Activated CD4-positive, CD25-positive, alpha-beta regulatory T cell treated with anti-CD3 and anti-CD28 coated beads, Interleukin-2, amount 50 U/mL, for 16 hours (primary cell): ENCODE results near the gene MVD.

Source experiments
- DNase-seq: peaks from one replicate; pipeline ENCODE4 v3.0.0-alpha.2; 2020; ENCODE audit warnings: low read depth, low spot score

MVD gene, protein sequence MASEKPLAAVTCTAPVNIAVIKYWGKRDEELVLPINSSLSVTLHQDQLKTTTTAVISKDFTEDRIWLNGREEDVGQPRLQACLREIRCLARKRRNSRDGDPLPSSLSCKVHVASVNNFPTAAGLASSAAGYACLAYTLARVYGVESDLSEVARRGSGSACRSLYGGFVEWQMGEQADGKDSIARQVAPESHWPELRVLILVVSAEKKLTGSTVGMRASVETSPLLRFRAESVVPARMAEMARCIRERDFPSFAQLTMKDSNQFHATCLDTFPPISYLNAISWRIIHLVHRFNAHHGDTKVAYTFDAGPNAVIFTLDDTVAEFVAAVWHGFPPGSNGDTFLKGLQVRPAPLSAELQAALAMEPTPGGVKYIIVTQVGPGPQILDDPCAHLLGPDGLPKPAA

DNA sequence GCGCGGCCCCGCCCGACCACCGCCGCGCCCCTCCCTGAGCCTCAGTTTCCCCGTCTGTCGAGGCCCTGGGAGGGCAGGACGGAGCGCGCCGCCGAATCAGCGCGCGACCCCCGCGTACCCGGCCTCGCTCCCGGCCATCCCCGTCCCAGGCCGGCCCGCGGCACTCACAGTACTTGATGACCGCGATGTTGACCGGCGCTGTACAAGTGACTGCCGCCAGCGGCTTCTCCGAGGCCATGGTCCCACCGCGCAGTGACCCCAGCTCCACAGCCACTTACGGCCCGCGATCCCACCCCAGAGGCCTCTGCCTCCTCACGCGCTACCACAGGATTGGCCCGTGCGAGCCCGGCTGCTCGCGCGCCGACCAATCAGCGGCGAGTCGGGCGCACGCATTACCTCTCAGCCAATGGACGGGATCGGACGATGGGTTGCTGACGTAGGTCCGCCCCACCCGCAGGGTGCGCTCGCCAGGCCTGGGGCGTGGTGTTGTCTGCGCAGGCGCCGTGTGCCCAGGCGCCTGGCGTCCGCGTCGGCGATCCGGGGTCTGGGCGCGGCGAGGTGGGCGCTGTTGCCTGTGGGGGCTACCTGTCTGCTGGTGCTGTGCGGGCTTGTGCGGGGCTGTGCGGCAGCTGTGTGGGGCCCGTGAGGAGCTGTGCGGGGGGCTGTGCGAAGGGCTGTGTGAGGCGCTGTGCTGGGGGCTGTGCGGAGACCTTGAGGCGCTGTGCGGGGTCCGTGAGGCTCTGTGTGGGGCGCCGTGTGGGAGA is at the start of gene MVD:
MVD (minus strand) TSS at position 249 of the 764 bp plus-strand sequence; CDS start at position 238, 11 bp downstream.
- peak; percentile 92 for DNase-seq

DNA sequence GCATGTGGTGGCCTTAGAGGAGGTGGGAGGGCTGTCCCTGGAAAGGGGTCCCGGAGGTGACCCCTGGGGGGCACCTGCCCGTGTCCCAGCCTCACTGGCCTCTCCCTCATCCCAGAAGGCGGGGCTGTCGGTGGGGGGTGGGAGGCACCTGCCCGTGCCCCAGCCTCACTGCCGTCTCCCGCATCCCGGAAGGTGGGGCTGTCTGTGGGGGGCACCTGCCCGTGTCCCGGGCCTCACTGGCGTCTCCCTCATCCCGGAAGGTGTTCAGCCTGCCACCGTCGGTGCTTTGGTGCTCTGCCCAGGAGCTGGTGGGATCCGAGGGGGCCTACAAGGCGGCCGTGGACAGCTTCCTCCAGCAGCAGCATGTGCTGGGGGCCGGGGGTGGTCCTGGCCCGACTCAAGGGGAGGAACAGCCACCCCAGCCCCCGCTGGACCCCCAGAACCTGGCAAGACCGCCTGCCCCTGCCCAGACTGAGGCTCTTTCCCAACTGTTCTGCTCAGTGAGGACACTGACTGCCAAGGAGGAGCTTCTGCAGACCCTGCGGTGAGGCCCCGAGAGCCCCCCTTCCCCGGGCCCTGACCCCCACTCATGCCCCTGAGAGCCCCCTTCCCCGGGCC is 49.6 kb upstream of the MVD start:
- DNase-seq = no peak

DNA sequence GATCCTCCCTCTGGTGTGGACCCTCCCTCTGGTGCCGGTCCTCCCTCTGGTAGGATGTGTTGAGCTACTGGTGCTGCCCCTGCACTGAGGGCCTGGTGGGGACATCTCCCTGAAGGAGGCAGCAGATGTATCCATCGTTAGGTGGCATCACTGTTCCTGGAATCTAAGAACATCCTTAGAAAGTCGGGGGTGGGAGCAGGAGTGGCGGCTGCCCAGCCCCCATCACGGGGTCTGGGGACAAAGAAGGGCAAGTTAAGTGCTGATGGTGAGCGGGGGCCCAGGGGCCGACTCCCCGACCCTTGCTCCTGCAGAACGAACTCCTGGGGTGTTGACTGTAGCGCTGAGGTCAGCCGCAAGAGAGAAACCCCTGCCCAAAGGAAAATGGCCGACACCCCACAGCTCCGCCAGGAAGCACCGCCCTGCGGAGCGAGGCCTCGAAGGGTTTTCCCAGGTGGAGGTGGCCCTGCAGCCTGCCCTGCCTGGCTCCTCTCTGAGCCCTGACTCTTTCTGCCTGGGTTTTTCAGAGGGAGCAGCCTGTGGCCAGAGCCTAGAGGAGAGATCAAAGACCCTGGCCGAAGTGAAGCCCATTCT is 49.0 kb upstream of the MVD start:
- no peak for DNase-seq

DNA sequence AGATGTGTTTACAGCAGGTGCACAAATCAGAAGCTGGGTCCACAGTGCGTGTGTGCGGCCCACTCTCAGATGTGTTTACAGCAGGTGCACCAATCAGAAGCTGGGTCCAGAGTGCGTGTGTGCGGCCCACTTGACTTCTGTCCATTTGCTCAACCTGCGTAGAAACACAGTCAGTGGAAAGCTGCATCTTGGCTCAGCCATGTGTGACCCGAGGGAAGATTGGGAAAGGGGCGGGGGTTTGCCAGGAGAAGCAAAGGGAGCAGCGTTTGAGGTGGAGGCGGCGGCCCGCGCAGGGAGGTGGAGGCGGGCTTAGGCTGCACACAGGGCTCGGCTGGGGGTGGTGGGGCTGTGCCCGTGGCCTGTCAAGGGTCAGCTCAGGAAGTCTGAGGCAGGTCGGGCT is 47.7 kb upstream of the MVD start:
- DNase-seq = no peak

DNA sequence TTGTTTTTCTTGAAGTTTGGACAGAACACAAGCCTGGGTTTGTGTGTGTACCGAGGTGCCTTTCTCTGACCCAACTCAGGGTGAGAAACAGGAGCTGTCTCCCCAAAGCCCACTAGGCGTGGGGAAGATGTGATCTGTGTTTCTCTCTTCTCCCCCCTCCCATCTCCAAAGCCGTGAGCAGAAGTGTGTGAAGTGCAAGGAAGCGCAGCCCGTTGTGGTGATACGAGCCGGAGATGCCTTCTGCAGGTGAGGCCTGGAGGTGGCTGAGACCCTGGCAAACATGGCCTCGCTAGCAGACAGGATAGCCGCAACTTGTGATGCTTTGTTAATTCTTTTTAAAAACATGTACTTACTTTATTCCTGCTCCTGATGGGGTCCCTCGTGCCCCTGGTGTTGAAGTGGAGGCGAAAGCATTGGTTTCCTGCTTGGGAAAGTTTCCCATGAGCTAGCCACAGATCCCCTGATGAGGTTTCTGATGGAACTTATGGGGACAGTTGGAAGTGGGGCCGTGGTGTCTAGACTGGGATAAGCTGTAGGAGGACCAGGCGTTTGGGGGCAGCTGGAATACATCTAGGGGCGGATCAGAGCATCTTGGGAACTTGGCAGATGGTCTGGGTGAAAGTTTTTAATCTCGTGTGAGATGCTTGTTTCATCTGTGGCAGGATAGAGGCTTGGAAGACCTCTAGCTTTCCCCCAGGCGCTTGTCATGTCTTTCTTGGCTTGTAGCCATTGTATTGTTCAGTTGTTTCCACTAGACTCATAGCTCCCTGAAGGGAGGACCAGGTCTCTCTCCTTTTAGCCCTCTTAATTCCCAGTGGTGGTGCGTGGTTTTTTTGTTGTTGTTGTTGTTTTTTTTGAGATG is 44.3 kb upstream of the MVD start:
- DNase-seq = no peak

DNA sequence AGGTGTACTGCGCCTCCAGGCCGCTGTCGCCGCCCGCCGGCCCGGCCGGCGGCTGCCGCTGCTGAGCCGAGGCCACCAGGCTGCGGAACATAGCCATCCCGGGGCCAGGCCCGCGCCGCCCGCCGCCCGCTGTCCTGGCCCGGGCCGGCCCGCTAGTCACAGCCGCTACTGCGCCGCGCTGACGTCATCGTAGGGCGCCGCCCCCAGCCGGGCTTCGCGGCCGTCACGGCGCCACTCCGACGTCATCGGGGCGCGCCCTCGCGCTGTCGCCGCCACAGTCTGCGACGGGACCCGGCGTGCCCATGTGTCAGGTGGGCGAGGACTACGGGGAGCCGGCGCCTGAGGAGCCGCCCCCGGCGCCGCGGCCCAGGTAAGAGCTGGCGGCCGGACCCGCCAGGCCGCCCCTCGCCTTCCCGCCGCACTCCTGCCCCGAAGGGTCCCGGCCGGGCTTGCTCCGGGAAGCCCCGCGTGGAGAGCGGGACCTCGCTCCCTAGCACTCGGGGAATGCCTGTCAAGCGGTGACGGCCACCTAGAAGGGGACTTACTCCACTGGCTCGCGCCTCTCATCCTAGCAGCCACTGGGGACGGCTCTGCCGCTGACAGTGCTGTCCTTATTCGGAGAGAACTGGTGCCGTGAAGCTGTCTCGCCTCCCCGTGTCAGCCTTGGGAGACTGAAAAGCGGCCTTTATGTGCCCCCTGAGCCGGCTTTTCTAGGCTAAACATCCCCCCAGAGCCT is 43.5 kb upstream of the MVD start, which contains the start of the genes CTU2 and RNF166:
CTU2 (plus strand) TSS at position 275 of the 736 bp plus-strand sequence; CDS start at position 303, 28 bp downstream.
RNF166 (minus strand) TSS at position 180 of the 736 bp plus-strand sequence; CDS start at position 97, 83 bp downstream.
- peak; percentile 84 for DNase-seq

DNA sequence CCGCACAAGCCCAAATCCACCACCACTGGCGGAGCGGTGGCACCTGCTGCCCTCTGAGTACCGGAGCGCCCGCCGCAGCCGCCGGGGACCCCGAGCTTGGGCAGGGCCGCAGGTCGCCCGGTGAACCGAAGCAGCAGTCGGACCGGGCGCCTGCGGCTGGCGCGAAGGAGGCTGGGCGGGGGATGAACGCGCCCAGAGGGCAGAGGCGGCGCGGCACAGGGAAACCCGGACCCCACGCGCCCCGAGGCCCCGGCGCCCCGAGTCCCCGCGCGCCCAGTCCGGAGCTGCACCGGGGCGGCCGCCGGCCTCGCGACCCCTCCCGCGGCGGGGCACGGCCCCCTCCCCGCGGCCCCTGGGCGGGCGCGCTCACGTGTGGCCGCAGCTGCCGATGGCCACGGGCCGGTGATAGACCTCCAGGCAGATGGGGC is 42.9 kb upstream of the MVD start:
- no peak for DNase-seq

DNA sequence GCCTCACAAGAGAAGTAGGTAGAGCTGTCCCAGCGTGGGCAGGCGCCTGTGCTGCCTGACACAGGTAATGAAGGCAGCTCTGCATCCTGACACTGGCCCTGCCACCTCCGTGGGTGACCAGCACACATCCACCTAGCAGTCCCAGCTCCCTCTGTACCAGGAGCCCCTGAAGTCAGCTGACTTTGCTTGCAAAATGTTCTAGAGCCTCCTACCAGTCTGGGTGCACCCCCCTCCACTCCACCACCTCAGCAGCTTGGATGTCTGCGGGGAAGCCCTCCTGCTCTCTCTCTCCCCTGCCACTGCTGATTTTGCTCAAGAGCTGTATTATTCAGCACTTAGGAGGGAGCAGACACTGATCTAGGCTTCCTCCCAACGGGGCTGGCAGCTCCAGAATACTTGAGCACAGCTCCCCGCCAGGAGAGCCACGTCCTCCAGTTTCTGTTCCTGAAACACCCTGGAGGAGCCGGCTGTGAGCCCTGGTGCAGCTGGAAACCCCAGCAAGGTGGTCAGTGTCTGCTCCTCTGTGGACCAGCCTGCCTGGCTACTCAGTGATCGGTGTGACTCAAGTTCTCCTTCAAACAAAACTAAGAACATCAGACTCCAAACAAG is 42.3 kb upstream of the MVD start:
- no peak for DNase-seq

DNA sequence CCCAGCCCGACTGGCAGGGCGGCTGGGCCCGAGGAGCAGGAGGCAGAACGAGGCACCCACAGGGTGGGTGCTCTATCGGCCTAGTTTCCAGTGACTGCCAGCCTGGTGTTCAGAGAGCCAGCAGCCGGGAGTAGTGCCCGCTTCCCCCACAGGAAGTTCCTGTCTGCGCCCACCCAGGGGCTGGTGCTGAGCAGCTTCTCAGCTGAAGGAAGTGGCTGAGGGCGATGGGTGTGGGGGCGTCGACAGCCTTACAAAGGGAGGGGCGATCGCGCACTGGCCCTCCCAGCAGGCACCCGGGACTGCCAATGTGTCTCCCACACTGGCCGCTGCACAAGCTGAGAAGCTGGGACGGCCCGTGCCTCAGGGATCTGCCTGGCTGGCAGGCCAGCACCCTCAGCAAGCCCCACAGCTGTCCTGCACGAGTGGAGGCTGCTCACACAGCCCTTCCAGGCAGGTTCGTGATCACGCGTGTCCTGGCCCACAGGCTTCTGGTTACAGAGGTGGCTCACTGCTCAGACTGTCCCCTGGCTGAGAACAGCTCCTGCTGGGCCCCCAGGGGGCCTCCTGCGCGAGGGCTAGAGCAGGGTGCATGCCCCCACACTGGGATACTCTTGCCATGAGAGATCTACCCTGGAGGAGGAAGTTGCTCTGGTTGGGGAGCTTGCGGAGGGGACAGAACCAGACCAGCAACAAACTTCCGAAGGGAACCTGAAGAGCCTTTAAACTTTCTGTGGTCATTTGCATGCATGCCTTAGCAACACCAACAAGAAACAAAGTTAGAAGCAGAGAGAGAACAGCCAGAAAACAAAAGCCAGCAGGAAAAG is 40.8 kb upstream of the MVD start:
- DNase-seq = peak; percentile 30

DNA sequence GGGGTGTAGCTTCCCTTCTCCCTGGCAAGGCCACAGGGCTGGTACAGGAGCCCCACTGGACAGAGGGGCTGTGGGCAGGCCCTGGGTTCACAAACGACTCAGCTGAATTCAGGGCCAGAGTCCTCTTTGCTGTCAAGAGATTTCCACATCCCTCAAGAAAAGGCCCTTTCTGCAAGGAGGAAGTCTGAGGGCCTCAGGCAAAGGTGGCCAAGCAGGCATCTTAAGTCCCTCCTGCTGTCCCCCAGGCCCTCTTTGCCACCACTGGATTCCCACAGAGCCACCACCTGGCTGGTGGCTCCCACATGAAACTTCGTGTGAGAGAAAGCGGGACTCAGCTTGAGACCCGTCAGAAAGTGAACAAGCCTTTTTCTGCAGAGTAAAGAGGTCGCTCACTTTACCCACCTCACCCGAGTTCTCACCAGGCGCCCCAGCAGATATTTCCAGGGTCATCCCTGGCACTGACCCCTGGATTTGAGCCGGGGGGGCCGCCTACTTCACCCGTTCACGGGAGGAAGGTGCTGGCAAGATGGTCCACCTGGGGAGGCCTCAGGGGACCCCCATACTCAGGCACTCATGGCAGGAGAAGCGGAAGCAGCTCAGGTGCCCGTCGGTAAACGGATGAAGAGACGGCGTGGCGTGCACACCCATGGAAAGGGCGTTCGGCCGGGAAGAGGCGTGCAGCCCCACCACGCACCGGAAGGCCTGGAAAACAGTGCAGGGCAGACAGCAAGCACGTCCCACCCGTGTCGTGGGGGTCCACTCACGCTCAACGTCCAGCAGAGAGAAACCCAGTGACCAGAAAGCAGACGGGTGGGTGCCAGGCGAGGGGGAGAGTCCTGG is 39.7 kb upstream of the MVD start:
- DNase-seq = no peak

DNA sequence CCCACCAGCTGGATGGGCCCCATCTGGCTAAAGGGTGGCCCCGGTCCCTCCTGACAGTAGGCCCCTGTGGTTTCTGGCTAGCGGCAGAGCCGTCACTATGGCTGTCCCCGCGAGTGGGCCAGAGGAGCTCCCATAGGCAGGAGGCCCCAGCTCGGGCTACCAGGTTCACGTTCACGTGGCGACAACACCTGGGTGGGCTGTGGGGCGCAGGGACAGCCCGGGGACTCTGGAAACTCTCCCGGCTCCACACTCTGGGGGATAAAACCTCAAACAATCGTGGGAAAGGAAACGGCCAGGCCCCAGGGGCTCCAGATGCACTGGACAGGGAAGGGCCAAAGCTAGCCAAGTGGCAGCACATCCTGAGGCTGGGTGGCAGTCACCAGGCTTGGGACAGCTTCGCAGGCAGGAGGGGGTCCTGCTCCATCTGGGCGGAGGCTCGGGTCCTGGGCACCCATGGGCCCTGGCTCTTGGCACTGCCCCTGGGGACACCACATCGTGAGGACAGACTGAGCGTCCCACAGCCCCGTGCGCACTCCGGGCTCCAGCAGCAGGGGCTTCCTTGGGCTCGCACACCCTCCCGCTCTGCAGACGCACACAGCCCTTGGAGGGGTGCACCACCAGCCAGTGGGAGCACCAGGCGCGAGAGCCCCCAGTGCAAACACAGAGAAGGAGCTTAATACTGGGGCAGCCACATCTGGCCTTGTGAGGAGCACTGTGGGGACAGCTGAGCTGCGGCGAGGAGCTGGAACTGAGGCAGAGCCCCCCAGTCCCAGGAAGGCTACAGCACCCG is 38.9 kb upstream of the MVD start:
- no peak for DNase-seq

DNA sequence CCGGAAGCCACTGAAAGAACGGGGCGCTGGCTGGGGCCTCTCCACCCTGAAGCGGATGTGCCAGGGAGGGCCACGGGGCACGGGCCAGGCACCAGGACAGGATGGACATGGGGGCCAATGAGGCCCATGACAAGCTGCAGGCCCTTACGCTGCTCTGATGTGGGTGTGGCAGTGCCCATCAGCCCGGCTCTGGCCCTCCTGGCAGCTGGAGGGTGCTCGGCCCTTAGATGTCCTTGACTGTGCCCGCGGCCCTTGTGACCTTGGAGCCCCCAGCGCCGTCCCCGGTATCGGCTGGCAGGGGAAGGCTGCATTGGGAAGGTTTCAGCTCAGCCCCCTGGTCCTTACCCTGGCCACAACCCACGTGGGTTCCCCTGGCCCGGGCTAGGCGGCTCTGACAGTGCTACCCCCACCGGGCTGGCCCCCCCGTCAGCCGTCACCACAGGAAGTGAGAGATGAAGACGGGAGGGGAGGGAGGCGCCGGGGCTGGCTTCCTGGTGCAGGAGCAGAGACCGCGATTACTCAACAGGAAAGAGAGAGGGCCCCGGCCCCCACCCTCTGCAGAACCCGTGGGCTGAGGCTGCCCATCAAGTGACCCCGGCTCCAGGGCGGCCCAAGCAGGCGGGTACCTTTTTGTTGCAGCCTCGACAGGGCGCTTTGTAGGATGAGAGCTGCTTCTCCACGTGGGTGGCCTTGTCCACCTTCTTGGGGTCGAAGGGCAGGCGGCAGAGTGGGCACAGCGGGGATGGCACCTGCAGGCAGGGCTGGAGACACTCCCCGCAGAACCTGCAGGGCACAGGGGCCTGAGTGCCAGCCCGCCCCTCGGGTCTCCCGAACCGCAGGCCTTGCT is 38.0 kb upstream of the MVD start:
- DNase-seq = peak; percentile 93

DNA sequence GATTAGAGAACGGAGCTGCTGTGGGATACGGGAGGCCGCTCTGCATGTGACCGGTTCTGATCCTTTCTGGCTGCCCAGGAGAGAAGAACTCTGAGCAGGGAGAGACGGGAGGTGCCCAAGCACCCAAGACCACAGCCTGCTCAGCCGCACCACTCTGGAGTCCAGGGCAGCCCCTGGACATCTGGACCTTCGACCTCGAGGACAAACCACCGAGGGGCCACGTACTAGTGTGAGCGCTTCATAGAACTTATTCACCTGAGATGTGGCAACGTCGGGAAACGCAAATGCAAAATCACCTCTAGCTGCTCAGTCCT is 37.4 kb upstream of the MVD start:
- DNase-seq = no peak

DNA sequence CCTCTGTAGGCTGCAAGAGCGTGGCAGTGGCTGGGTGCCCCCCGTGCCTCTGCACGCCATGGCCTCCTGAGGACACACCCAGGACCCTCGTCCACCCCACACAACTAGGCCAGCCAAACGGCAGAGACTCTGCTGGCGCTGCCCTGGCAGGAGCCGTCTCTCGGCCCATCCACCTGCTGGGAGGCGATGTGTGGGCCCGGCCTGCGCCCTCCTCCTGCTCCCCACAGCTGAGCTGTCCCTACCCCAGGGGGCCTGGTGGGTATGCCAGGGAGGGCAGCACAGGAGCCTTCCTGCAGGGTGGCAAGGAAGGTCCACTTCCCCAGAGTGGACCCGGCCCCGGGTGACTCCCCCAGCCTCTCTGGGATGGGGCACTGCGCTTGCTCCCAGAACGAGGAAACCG is 36.3 kb upstream of the MVD start:
- no peak for DNase-seq

DNA sequence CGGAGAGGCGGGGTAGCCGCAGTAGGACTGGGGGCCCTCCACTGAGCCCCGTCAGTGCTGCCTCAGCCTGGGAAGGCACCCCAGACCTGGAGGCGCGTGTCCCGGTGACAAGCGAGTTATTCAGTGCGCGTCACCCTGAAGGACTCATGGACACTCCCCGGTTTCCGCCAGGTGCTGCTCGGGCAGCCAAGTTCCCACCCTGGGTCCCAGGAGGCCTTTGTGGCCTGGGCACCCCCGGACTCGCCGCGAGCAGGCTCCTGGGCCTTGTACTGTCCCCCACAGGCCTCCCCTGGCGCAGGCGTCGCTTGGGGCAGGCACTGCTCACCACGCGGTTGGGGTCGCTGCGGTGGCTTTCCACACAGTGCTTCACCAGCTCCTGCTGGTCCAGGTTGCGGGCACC is 35.8 kb upstream of the MVD start:
- no peak for DNase-seq

DNA sequence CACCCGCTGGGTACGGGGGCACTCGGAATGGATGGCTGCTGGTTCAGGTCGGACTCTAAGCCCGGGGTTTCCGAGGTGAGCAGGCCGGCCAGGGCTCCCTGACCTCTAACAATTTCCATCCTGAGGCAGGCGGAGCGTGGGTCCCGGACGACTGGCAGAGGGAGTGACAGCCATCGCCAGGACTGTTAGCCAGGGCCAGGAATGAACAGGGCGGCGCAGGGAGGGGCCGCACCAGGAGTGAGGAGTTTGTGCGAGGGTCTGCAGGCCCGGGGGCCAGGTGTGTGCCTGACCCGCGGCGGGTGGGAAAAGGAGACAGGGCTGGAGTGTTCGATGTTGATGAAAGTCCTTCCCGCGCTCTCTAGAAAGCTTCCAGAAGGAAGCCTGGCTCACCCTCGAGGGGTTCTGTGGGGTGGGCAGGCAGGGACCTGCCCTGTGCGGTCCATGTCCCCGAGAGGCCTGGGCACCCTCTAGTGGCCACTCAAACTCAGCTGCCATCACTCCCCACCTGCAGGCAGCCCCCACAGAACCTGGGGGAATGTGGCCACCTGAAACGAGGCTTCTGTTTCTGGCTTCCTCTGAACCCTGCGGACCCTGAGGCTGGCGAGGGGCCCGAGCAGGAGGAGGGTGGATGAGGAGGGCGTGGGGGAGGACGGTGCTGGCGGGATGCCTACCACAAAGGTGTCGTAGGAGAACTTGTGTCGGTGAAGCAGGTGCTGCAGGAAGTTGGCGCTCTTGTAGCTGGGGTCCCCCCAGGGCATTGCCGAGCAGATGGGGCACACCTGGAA is 35.1 kb upstream of the MVD start:
- DNase-seq = no peak
